Activated naive CD8-positive, alpha-beta T cell treated with anti-CD3 and anti-CD28 coated beads, Interleukin-2, amount 10 ng/mL, durations not matched to agents 7 days and 5 days (primary cell): ENCODE measurements around the gene LPCAT3. TPM values are rescaled to one million over a fixed set of nuclear protein-coding genes. Genes with fewer than 3 reads are reported as not detected.
"Not testable (repeated sequence)": the region's sequence is repeated elsewhere in the genome, so short reads cannot be mapped to it uniquely, and the experiment has no call there.

Source experiments
- ATAC-seq: fragments of 150-1000 bp; cut with Tn5 transposase; one replicate; pipeline ENCODE4 v1.10.0; 2021; ENCODE audit warnings: low read depth, moderate library complexity
- POLR2A ChIA-PET: fragments of 350-600 bp; sonication (Branson Sonifier 250); formaldehyde crosslinking; loops from one replicate; lab custom pipeline; 2021; ENCODE audit warnings: antibody characterized with exemption; lab: Charles Lee
- DNase-seq: peaks from one replicate; pipeline ENCODE4 v3.0.0; 2021
- H3K27ac Mint-ChIP-seq: one replicate; pipeline ENCODE4 v1.8.0; 2022; ENCODE audit warnings: mild to moderate bottlenecking, mixed read lengths
- H3K27me3 Mint-ChIP-seq: one replicate; pipeline ENCODE4 v1.8.0; 2022; ENCODE audit warnings: mild to moderate bottlenecking, moderate library complexity, mixed read lengths
- H3K36me3 Mint-ChIP-seq: one replicate; pipeline ENCODE4 v1.8.0; 2021; ENCODE audit warnings: mild to moderate bottlenecking, mixed read lengths
- H3K4me1 Mint-ChIP-seq: one replicate; pipeline ENCODE4 v1.8.0; 2021; ENCODE audit warnings: mixed read lengths
- H3K4me3 Mint-ChIP-seq: one replicate; pipeline ENCODE4 v1.8.0; 2022; ENCODE audit warnings: mild to moderate bottlenecking, moderate library complexity, mixed read lengths
- H3K9me3 Mint-ChIP-seq: one replicate; pipeline ENCODE4 v1.8.0; 2021; ENCODE audit warnings: mixed read lengths
- total RNA-seq, 2 experiments: library from RNA; stranded (reverse); gene quantifications; one replicate each; pipeline ENCODE4 v1.2.3, GENCODE V29; 2021

Gene LPCAT3
- total RNA-seq, result 10 to 100 TPM; 30.3 to 33.9 TPM

- H3K4me3 Mint-ChIP-seq, result peak within 1 kb of the TSS; percentile 98
- peaks cover 16% of the 10 kb centered on the region for H3K4me1 Mint-ChIP-seq
- peaks cover 4% of the 10 kb centered on the region for H3K36me3 Mint-ChIP-seq
- POLR2A ChIA-PET, result interaction anchor here (0.6 to 4.3 kb wide), 23 partner anchors 8 to 621 kb away, joined by 3 to 44 read pairs (median 3); partner anchors contain the start of genes C12orf57, C1RL, CDCA3 and COPS7A
- no peaks in the 10 kb centered on the region for H3K27me3 Mint-ChIP-seq
- H3K9me3 Mint-ChIP-seq, result no peaks in the 10 kb centered on the region
- DNase-seq (peak; percentile 99), ATAC-seq (peak; percentile 96)
- H3K27ac Mint-ChIP-seq, result peak within 1 kb of the TSS; percentile 87
Measured at GRCh38 chr12:7018350-7019042, at the start of gene LPCAT3. LPCAT3 (minus strand) TSS chr12:7018476; CDS start chr12:7018424, 52 bp downstream.

- DNase-seq (no peak), ATAC-seq (no peak)
- POLR2A ChIA-PET, result no interaction called here
- Mint-ChIP-seq H3K9me3 (no peaks in the 10 kb centered on the region), H3K27me3 (peaks cover 13% of the 10 kb centered on the region), H3K4me1 (no peaks in the 10 kb centered on the region), H3K27ac (no peak overlapping the region), H3K4me3 (no peak overlapping the region), H3K36me3 (no peaks in the 10 kb centered on the region)
Measured at GRCh38 chr12:7067096-7067495, 48.8 kb upstream of the LPCAT3 start.

GRCh38 chr12:7066596-7066995 is 48.3 kb upstream of the LPCAT3 start:
- no peak for DNase-seq
- Mint-ChIP-seq H3K4me3 (no peak overlapping the region), H3K27ac (no peak overlapping the region), H3K27me3 (peaks cover 11% of the 10 kb centered on the region), H3K36me3 (no peaks in the 10 kb centered on the region), H3K9me3 (no peaks in the 10 kb centered on the region), H3K4me1 (no peaks in the 10 kb centered on the region)
- POLR2A ChIA-PET, result no interaction called here
- ATAC-seq, result no peak

GRCh38 chr12:7065073-7065623 is 46.9 kb upstream of the LPCAT3 start:
- no peak overlapping the region for H3K4me3 Mint-ChIP-seq
- H3K27ac Mint-ChIP-seq, result no peak overlapping the region
- no peak for ATAC-seq
- POLR2A ChIA-PET, result no interaction called here
- peaks cover 16% of the 10 kb centered on the region for H3K27me3 Mint-ChIP-seq
- H3K9me3 Mint-ChIP-seq, result no peaks in the 10 kb centered on the region
- no peaks in the 10 kb centered on the region for H3K4me1 Mint-ChIP-seq
- no peaks in the 10 kb centered on the region for H3K36me3 Mint-ChIP-seq
- no peak for DNase-seq

GRCh38 chr12:7064516-7064915 is 46.2 kb upstream of the LPCAT3 start:
- H3K36me3 Mint-ChIP-seq, result no peaks in the 10 kb centered on the region
- H3K4me1 Mint-ChIP-seq, result no peaks in the 10 kb centered on the region
- POLR2A ChIA-PET, result no interaction called here
- no peak overlapping the region for H3K4me3 Mint-ChIP-seq
- DNase-seq (no peak), ATAC-seq (no peak)
- H3K27me3 Mint-ChIP-seq, result peaks cover 19% of the 10 kb centered on the region
- H3K27ac Mint-ChIP-seq, result no peak overlapping the region
- H3K9me3 Mint-ChIP-seq, result no peaks in the 10 kb centered on the region

GRCh38 chr12:7061596-7061995 is 43.3 kb upstream of the LPCAT3 start:
- no peak overlapping the region for H3K4me3 Mint-ChIP-seq
- no peak overlapping the region for H3K27ac Mint-ChIP-seq
- peaks cover 31% of the 10 kb centered on the region for H3K27me3 Mint-ChIP-seq
- ATAC-seq (no peak), DNase-seq (no peak)
- POLR2A ChIA-PET, result no interaction called here
- no peaks in the 10 kb centered on the region for H3K36me3 Mint-ChIP-seq
- H3K4me1 Mint-ChIP-seq, result no peaks in the 10 kb centered on the region
- H3K9me3 Mint-ChIP-seq, result no peaks in the 10 kb centered on the region

GRCh38 chr12:7061138-7061537 is 42.9 kb upstream of the LPCAT3 start:
- Mint-ChIP-seq H3K9me3 (no peaks in the 10 kb centered on the region), H3K36me3 (no peaks in the 10 kb centered on the region), H3K27me3 (peaks cover 34% of the 10 kb centered on the region), H3K4me3 (no peak overlapping the region), H3K4me1 (no peaks in the 10 kb centered on the region), H3K27ac (no peak overlapping the region)
- no peak for ATAC-seq
- POLR2A ChIA-PET, result no interaction called here
- DNase-seq, result no peak

- Mint-ChIP-seq H3K36me3 (no peaks in the 10 kb centered on the region), H3K27ac (no peak within 1 kb of the TSS), H3K4me3 (no peak within 1 kb of the TSS), H3K27me3 (peaks cover 39% of the 10 kb centered on the region), H3K9me3 (no peaks in the 10 kb centered on the region), H3K4me1 (no peaks in the 10 kb centered on the region)
- DNase-seq (no peak), ATAC-seq (no peak)
- POLR2A ChIA-PET, result no interaction called here
Measured at GRCh38 chr12:7060353-7060954, 42.2 kb upstream of the LPCAT3 start, which contains the start of gene C1S. C1S (plus strand) TSS chr12:7060718; CDS start chr12:7061913, 1,195 bp downstream.

GRCh38 chr12:7059780-7060179 is 41.5 kb upstream of the LPCAT3 start:
- Mint-ChIP-seq H3K4me1 (no peaks in the 10 kb centered on the region), H3K4me3 (no peak overlapping the region), H3K27me3 (peaks cover 41% of the 10 kb centered on the region), H3K9me3 (no peaks in the 10 kb centered on the region), H3K27ac (no peak overlapping the region), H3K36me3 (no peaks in the 10 kb centered on the region)
- ATAC-seq (no peak), DNase-seq (no peak)
- POLR2A ChIA-PET, result no interaction called here

- DNase-seq (no peak), ATAC-seq (no peak)
- H3K9me3 Mint-ChIP-seq, result no peaks in the 10 kb centered on the region
- peaks cover 43% of the 10 kb centered on the region for H3K27me3 Mint-ChIP-seq
- no peak overlapping the region for H3K27ac Mint-ChIP-seq
- POLR2A ChIA-PET, result interaction anchor here (0.6 kb wide), 1 partner anchor 221 kb away, joined by 6 read pairs; no protein-coding TSS in a partner anchor
- no peak overlapping the region for H3K4me3 Mint-ChIP-seq
- no peaks in the 10 kb centered on the region for H3K4me1 Mint-ChIP-seq
- H3K36me3 Mint-ChIP-seq, result no peaks in the 10 kb centered on the region
Measured at GRCh38 chr12:7058850-7059395, 40.6 kb upstream of the LPCAT3 start.

GRCh38 chr12:7058163-7058845 is 40.0 kb upstream of the LPCAT3 start:
- Mint-ChIP-seq H3K9me3 (no peaks in the 10 kb centered on the region), H3K4me1 (no peaks in the 10 kb centered on the region), H3K36me3 (no peaks in the 10 kb centered on the region), H3K27me3 (peaks cover 42% of the 10 kb centered on the region), H3K27ac (no peak overlapping the region), H3K4me3 (no peak overlapping the region)
- ATAC-seq (no peak), DNase-seq (no peak)
- POLR2A ChIA-PET, result no interaction called here

- H3K27me3 Mint-ChIP-seq, result peaks cover 61% of the 10 kb centered on the region
- H3K4me1 Mint-ChIP-seq, H3K36me3 Mint-ChIP-seq, H3K9me3 Mint-ChIP-seq, H3K4me3 Mint-ChIP-seq, DNase-seq, H3K27ac Mint-ChIP-seq, ATAC-seq: not testable (repeated sequence)
- POLR2A ChIA-PET, result interaction anchor here (1.2 kb wide), 1 partner anchor 52 kb away, joined by 3 read pairs; no protein-coding TSS in a partner anchor
Measured at GRCh38 chr12:7055736-7056135, 37.5 kb upstream of the LPCAT3 start.

GRCh38 chr12:7054925-7055324 is 36.6 kb upstream of the LPCAT3 start:
- H3K27ac Mint-ChIP-seq, result no peak overlapping the region
- peaks cover 55% of the 10 kb centered on the region for H3K27me3 Mint-ChIP-seq
- no peak for DNase-seq
- H3K4me1 Mint-ChIP-seq, result no peaks in the 10 kb centered on the region
- ATAC-seq, result no peak
- H3K4me3 Mint-ChIP-seq, result no peak overlapping the region
- peaks cover 2% of the 10 kb centered on the region for H3K9me3 Mint-ChIP-seq
- H3K36me3 Mint-ChIP-seq, result no peaks in the 10 kb centered on the region
- POLR2A ChIA-PET, result no interaction called here
